OCI-LY3 (cell line): Measurements from ENCODE around the gene SLC22A3.

Experiments used
- CTCF ChIP-seq: fragments of 200-600, 300-600 bp; sonication (generic); IDR thresholded peaks from 2 replicates; pipeline ENCODE4 v1.5.1; 2014; ENCODE audit warnings: antibody characterized with exemption, low read length, low read depth
- EZH2phosphoT487 ChIP-seq: fragments of 200-600 bp; shearing (Covaris generic); IDR thresholded peaks from 2 replicates; pipeline ENCODE4 v1.6.1; 2018; ENCODE audit warnings: antibody characterized with exemption, mixed run types, low read depth

- TF ChIP-seq CTCF (no peak), EZH2phosphoT487 (no peak)
Observed at GRCh38 chr6:160337301-160337700, 10.9 kb upstream of the SLC22A3 start.
